HCT116 (cell line): ENCODE measurements around the gene C19orf25. TPM values are rescaled to one million over a fixed set of nuclear protein-coding genes. Genes with fewer than 3 reads are reported as not detected.

Experiments used
- ATAC-seq: fragments of 200-7000 bp; cut with Tn5 transposase; 2 replicates; pipeline ENCODE4 v1.9.1; 2020; ENCODE audit warnings: mild to moderate bottlenecking, moderate library complexity
- BruUV-seq: library from RNA; stranded (reverse); fragments of 400-500 nt; replicated peaks from 2 replicates; lab custom pipeline; 2021; lab: Mats Ljungman, UMichigan
- CTCF ChIA-PET: fragments of 300-600 bp; sonication (Branson Sonifier 250); formaldehyde crosslinking; loops from one replicate; lab custom pipeline; 2021; ENCODE audit warnings: antibody characterized with exemption; lab: Charles Lee
- POLR2A ChIA-PET: fragments of 300-600, 350-600 bp; sonication (Branson Sonifier 250); formaldehyde crosslinking; loops from one replicate; lab custom pipeline; 2021; ENCODE audit warnings: antibody characterized with exemption; lab: Charles Lee
- RAD21 ChIA-PET, 2 experiments: fragments of 300-600 bp; sonication (Branson Sonifier 250); formaldehyde crosslinking; loops; one replicate each; lab custom pipeline; 2023; ENCODE audit warnings: low total read pairs in 2 of 2; ENCODE audit not compliant: uncharacterized antibody in 2 of 2, unreplicated experiment in 2 of 2, low non-redundant PET in 1 of 2; lab: Charles Lee
- DNase-seq: peaks from one replicate; pipeline ENCODE4 v3.0.0-alpha.2; 2010; ENCODE audit warnings: low read depth, low spot score
- H2AFZ ChIP-seq: fragments of 200-600 bp; shearing (Covaris generic), sonication (generic); 2 replicates; pipeline ENCODE4 v1.6.1; 2017; ENCODE audit warnings: low read depth, mixed run types, mixed read lengths, antibody characterized with exemption, low read length; ENCODE audit not compliant: poor library complexity, severe bottlenecking
- H3K27ac ChIP-seq: 2 replicates; pipeline ENCODE4 v1.5.1; 2012; ENCODE audit warnings: low read depth, low read length
- H3K27me3 ChIP-seq: fragments of 200-600 bp; sonication (generic); 2 replicates; pipeline ENCODE4 v1.6.1; 2016; ENCODE audit warnings: mixed run types, low read length, mixed read lengths; ENCODE audit not compliant: insufficient read depth
- H3K36me3 ChIP-seq, 2 experiments: fragments of 200-500 bp in 1 of 2; fragments of 200-600 bp in 1 of 2; sonication (Bioruptor generic) in 1 of 2; sonication (generic) in 1 of 2; 2 replicates each; pipeline versions ENCODE4 v1.5.1 to v1.6.1; 2014 to 2016; ENCODE audit warnings: low read length in 2 of 2, inconsistent platforms in 1 of 2, mixed read lengths in 1 of 2, mixed run types in 1 of 2; ENCODE audit not compliant: insufficient read depth in 2 of 2, control insufficient read depth in 1 of 2
- H3K4me1 ChIP-seq, 2 experiments: fragments of 200-600 bp in 1 of 2; sonication (generic) in 1 of 2; 2 replicates each; pipeline versions ENCODE4 v1.5.1 to v1.6.1; 2012 to 2017; ENCODE audit warnings: low read length in 2 of 2, inconsistent platforms in 1 of 2, mild to moderate bottlenecking in 1 of 2, mixed read lengths in 1 of 2, mixed run types in 1 of 2, moderate library complexity in 1 of 2; ENCODE audit not compliant: insufficient read depth in 2 of 2, control insufficient read depth in 1 of 2
- H3K4me2 ChIP-seq: fragments of 200-600 bp; sonication (generic); 2 replicates; pipeline ENCODE4 v1.6.1; 2017; ENCODE audit warnings: mixed run types, low read length, mixed read lengths
- H3K4me3 ChIP-seq, 2 experiments: fragments of 200-600 bp in 1 of 2; sonication (generic) in 1 of 2; replicated peaks in 1 of 2; 2 replicates each; pipeline ENCODE4 v1.5.1; 2011 to 2016; ENCODE audit warnings: low read length in 2 of 2, control low read depth in 1 of 2, low read depth in 1 of 2, mild to moderate bottlenecking in 1 of 2, mixed read lengths in 1 of 2, mixed run types in 1 of 2
- H3K79me2 ChIP-seq: fragments of 200-600 bp; sonication (generic); 2 replicates; pipeline ENCODE4 v1.6.1; 2017; ENCODE audit warnings: mild to moderate bottlenecking, mixed run types, low read length, moderate library complexity, mixed read lengths; ENCODE audit not compliant: insufficient read depth
- H3K9ac ChIP-seq: fragments of 200-600 bp; sonication (generic); 2 replicates; pipeline ENCODE4 v1.6.1; 2016; ENCODE audit warnings: low read length, mixed read lengths
- H3K9me2 ChIP-seq: fragments of 200-600 bp; sonication (generic), shearing (Covaris generic); 2 replicates; pipeline ENCODE4 v1.6.1; 2017; ENCODE audit warnings: mixed run types, mild to moderate bottlenecking, moderate library complexity; ENCODE audit not compliant: insufficient read depth
- H3K9me3 ChIP-seq, 2 experiments: fragments of 200-500 bp in 1 of 2; fragments of 200-600 bp in 1 of 2; sonication (Bioruptor generic) in 1 of 2; sonication (generic) in 1 of 2; 2 replicates each; pipeline ENCODE4 v1.6.1; 2014 to 2017; ENCODE audit warnings: low read length in 2 of 2, mixed read lengths in 2 of 2, inconsistent platforms in 1 of 2, low read depth in 1 of 2, mild to moderate bottlenecking in 1 of 2, mixed run types in 1 of 2, moderate library complexity in 1 of 2; ENCODE audit not compliant: control insufficient read depth in 1 of 2, insufficient read depth in 1 of 2
- H4K20me1 ChIP-seq: fragments of 200-600 bp; sonication (generic), shearing (Covaris generic); 2 replicates; pipeline ENCODE4 v1.6.1; 2017; ENCODE audit warnings: mixed run types, mild to moderate bottlenecking, moderate library complexity; ENCODE audit not compliant: insufficient read depth
- CBX3 ChIP-seq: IDR thresholded peaks from 2 replicates; pipeline ENCODE4 v1.6.1; 2012; ENCODE audit warnings: low read depth
- FOSL1 ChIP-seq: IDR thresholded peaks from 2 replicates; pipeline ENCODE4 v1.6.1; 2012; ENCODE audit warnings: low read depth
- REST ChIP-seq: IDR thresholded peaks from 2 replicates; pipeline ENCODE4 v1.6.1; 2012; ENCODE audit warnings: low read depth
- SP1 ChIP-seq: IDR thresholded peaks from 2 replicates; pipeline ENCODE4 v1.6.1; 2012; ENCODE audit warnings: low read depth
- TCF7L2 ChIP-seq: IDR thresholded peaks from 2 replicates; pipeline ENCODE4 v1.7.0; 2011; ENCODE audit warnings: borderline replicate concordance, inconsistent platforms; ENCODE audit not compliant: insufficient read depth, insufficient read length; ENCODE audit errors: extremely low read depth
- YY1 ChIP-seq: IDR thresholded peaks from 2 replicates; pipeline ENCODE4 v1.6.1; 2011; ENCODE audit warnings: low read length, low read depth, moderate library complexity, mild to moderate bottlenecking; ENCODE audit not compliant: insufficient replicate concordance; ENCODE audit errors: extremely low read depth
- intact Hi-C: fragments of 100-400 bp; cut with micrococcal nuclease; formaldehyde crosslinking; loops from 2 replicates; pipeline ENCODE4 v1.10.0; 2022
- total RNA-seq: library from RNA; stranded (reverse); gene quantifications from one replicate; pipeline ENCODE4 v1.2.1, GENCODE V29; 2021; ENCODE audit not compliant: unreplicated experiment

C19orf25 gene
- total RNA-seq, 1 experiment from 2014 or later = 48.8 TPM

DNA sequence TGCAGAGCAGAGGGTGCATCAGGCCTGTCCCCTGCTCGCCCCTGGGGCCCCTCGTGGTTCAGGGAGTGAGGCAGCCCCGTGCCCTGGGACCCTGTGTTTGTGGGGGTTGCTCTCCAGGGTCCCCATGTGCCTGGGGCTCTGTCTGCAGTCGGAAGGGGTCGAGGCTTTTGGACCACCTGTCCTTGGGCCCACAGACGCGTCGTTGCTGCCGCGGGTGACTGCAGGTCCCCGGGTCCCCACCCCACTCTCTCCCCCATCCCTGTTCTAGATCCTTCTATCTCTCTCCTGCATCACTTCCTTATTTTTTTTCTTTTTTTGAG is 9.2 kb upstream of the C19orf25 start (continued):
- no peak for TF ChIP-seq REST
- no peak for TF ChIP-seq FOSL1
- TF ChIP-seq TCF7L2 = no peak
- TF ChIP-seq YY1 = no peak
- no peak for TF ChIP-seq CBX3

GRCh38 chr19:1487576-1488281 is 8.7 kb upstream of the C19orf25 start:
- BruUV-seq = no TSS peak
- H3K9ac ChIP-seq = no peak overlapping the region
- H3K4me2 ChIP-seq = no peak overlapping the region
- no peak overlapping the region; the same call in 1 of the 2 replicates for H3K27ac ChIP-seq
- ATAC-seq = no peak
- H3K4me1 ChIP-seq = peaks cover 14 to 26% of the 10 kb centered on the region in 2 experiments
- H3K27me3 ChIP-seq = no peaks in the 10 kb centered on the region
- H3K9me3 ChIP-seq = no peaks in the 10 kb centered on the region
- peaks cover 7% of the 10 kb centered on the region; the same call in 1 of the 2 replicates for H3K79me2 ChIP-seq
- no peaks in the 10 kb centered on the region for H3K36me3 ChIP-seq
- ChIA-PET CTCF (no interaction called here), RAD21 (no interaction called here), POLR2A (no interaction called here)
- no peak overlapping the region for H2AFZ ChIP-seq
- no peak for TF ChIP-seq REST
- TF ChIP-seq SP1 = no peak
- no peaks in the 10 kb centered on the region for H3K9me2 ChIP-seq
- intact Hi-C loops = no loop called here
- no peaks in the 10 kb centered on the region for H4K20me1 ChIP-seq
- no peak for DNase-seq
- no peak overlapping the region for H3K4me3 ChIP-seq
